K562 (cell line): ENCODE data around the gene TCF21. TPM values are rescaled to one million over a fixed set of nuclear protein-coding genes. Genes with fewer than 3 reads are reported as not detected.

Source experiments
- ATAC-seq: fragments of 200-7000 bp; cut with Tn5 transposase; 3 replicates; pipeline ENCODE4 v1.9.1; 2020; ENCODE audit warnings: moderate library complexity
- BruUV-seq: library from RNA; stranded (reverse); fragments of 400-500 nt; replicated peaks from 2 replicates; lab custom pipeline; 2021; lab: Mats Ljungman, UMichigan
- CTCF ChIA-PET: fragments of 300-600 bp; formaldehyde crosslinking; extraction: SDS; loops from one replicate; lab custom pipeline; 2021; ENCODE audit warnings: low intra/inter-chr PET ratio; lab: Yijun Ruan, JAX
- POLR2A ChIA-PET: fragments of 300-600, 350-650 bp; sonication (Branson Sonifier 250); formaldehyde crosslinking; extraction: SDS; loops from one replicate; lab custom pipeline; 2021; ENCODE audit warnings: antibody characterized with exemption, inconsistent platforms; lab: Yijun Ruan, JAX
- DNase-seq, 4 experiments: peaks; one replicate each; pipeline versions ENCODE4 v3.0.0 to v3.0.0-alpha.2; 2011 to 2018; ENCODE audit warnings: low spot score in 3 of 4, mixed read lengths in 3 of 4; ENCODE audit errors: extremely low read depth in 1 of 4
- FAIRE-seq: peaks from 2 replicates; lab custom pipeline; 2011; peaks lifted over from hg19 to GRCh38; lab: Jason Lieb, UNC
- H2AFZ ChIP-seq: 2 replicates; pipeline ENCODE4 v1.6.0; 2011; ENCODE audit warnings: low read depth, low read length, control low read depth, inconsistent platforms
- H3K27ac ChIP-seq: fragments of 200-600 bp; 3 replicates; pipeline ENCODE4 v1.8.0; 2011; ENCODE audit warnings: low read depth, mild to moderate bottlenecking, control low read depth, inconsistent platforms, low read length, moderate library complexity, mixed read lengths; ENCODE audit errors: extremely low read depth
- H3K27me3 ChIP-seq, 2 experiments: fragments of 300-600 bp in 1 of 2; 2 replicates in 1 of 2; 3 replicates in 1 of 2; pipeline versions ENCODE4 v1.6.0 to v1.8.0; 2011; ENCODE audit warnings: inconsistent platforms in 2 of 2, low read length in 2 of 2, mild to moderate bottlenecking in 1 of 2, mixed read lengths in 1 of 2, moderate library complexity in 1 of 2; ENCODE audit not compliant: control insufficient read depth in 2 of 2, insufficient read depth in 2 of 2
- H3K36me3 ChIP-seq: fragments of 300-600 bp; 3 replicates; pipeline ENCODE4 v1.8.0; 2011; ENCODE audit warnings: mild to moderate bottlenecking, low read length, inconsistent platforms; ENCODE audit not compliant: control insufficient read depth, insufficient read depth
- H3K4me1 ChIP-seq, 2 experiments: fragments of 200-600 bp in 1 of 2; replicated peaks in 1 of 2; 2 replicates in 1 of 2; 3 replicates in 1 of 2; pipeline versions ENCODE4 v1.5.1 to v1.8.0; 2011; ENCODE audit warnings: inconsistent platforms in 2 of 2, low read length in 2 of 2, mild to moderate bottlenecking in 1 of 2, mixed read lengths in 1 of 2, moderate library complexity in 1 of 2; ENCODE audit not compliant: control insufficient read depth in 2 of 2, insufficient read depth in 2 of 2
- H3K4me2 ChIP-seq: 2 replicates; pipeline ENCODE4 v1.6.1; 2011; ENCODE audit warnings: low read length, control low read depth, inconsistent platforms, mixed read lengths; ENCODE audit not compliant: insufficient read depth
- H3K4me3 ChIP-seq: fragments of 200-600 bp; sonication (generic), shearing (Covaris generic); 2 replicates; pipeline ENCODE4 v1.5.1; 2016; ENCODE audit warnings: control low read depth, inconsistent platforms
- H3K79me2 ChIP-seq: fragments of 200-600 bp; 3 replicates; pipeline ENCODE4 v1.8.0; 2011; ENCODE audit warnings: low read length, inconsistent platforms; ENCODE audit not compliant: control insufficient read depth, insufficient read depth
- H3K9ac ChIP-seq, 2 experiments: 2 replicates each; pipeline versions ENCODE4 v1.6.0 to v1.6.1; 2011; ENCODE audit warnings: low read depth in 2 of 2, low read length in 2 of 2, control low read depth in 1 of 2, inconsistent platforms in 1 of 2, mild to moderate bottlenecking in 1 of 2, mixed read lengths in 1 of 2; ENCODE audit not compliant: insufficient read depth in 1 of 2
- H3K9me1 ChIP-seq: one replicate; pipeline ENCODE4 v1.6.0; 2011; ENCODE audit warnings: inconsistent platforms, mild to moderate bottlenecking, low read length, moderate library complexity; ENCODE audit not compliant: control insufficient read depth, insufficient read depth
- H3K9me3 ChIP-seq: replicated peaks from 2 replicates; pipeline ENCODE4 v1.5.1; 2011; ENCODE audit warnings: low read depth, low read length, inconsistent platforms; ENCODE audit not compliant: control insufficient read depth, insufficient read depth
- H4K20me1 ChIP-seq: replicated peaks from 2 replicates; pipeline ENCODE4 v1.6.1; 2011; ENCODE audit warnings: low read length, inconsistent platforms, mixed read lengths; ENCODE audit not compliant: control insufficient read depth, insufficient read depth
- CEBPZ ChIP-seq: fragments of 150-350 bp; IDR thresholded peaks from 2 replicates; pipeline ENCODE4 v1.6.1; 2014; ENCODE audit warnings: low read depth, mild to moderate bottlenecking, low read length, borderline replicate concordance
- CTCFL ChIP-seq: IDR thresholded peaks from 2 replicates; pipeline ENCODE4 v1.6.1; 2011; ENCODE audit warnings: borderline replicate concordance, low read depth, mild to moderate bottlenecking, moderate library complexity, low read length; ENCODE audit not compliant: insufficient read depth, poor library complexity, severe bottlenecking
- SIX5 ChIP-seq, 2 experiments: IDR thresholded peaks; 2 replicates each; pipeline ENCODE4 v1.6.1; 2011; ENCODE audit warnings: low read length in 2 of 2, borderline replicate concordance in 1 of 2, low read depth in 1 of 2, mild to moderate bottlenecking in 1 of 2, moderate library complexity in 1 of 2; ENCODE audit not compliant: insufficient read depth in 1 of 2
- ZFX ChIP-seq: sonication (generic); formaldehyde crosslinking; IDR thresholded peaks from 2 replicates; pipeline ENCODE4 v1.8.0; 2022; ENCODE audit warnings: mild to moderate bottlenecking, missing genetic modification reagents, moderate library complexity
- ZNF512 ChIP-seq: IDR thresholded peaks from 2 replicates; pipeline ENCODE4 v1.6.1; 2016; ENCODE audit warnings: missing genetic modification characterization, missing compliant biosample characterization
- WGBS: fragments of 100-300 bp; shearing (Covaris generic); methylation state at CpG from one replicate; pipeline ENCODE4 v1.1.6; 2016; ENCODE audit warnings: low coverage, mixed read lengths; ENCODE audit not compliant: insufficient coverage; ENCODE audit errors: missing lambda C conversion rate; 5-methylcytosine and 5-hydroxymethylcytosine counted together
- in situ Hi-C: fragments of 300-500 bp; cut with MboI; formaldehyde crosslinking; loops from 4 replicates; pipeline ENCODE4 v1.15.0; 2018; ENCODE audit warnings: inconsistent platforms, mixed read lengths
- intact Hi-C: fragments of 100-400 bp; cut with micrococcal nuclease; formaldehyde crosslinking; loops from 2 replicates; pipeline ENCODE4 v1.14.2; 2022
- polyA plus RNA-seq, 8 experiments: library from polyadenylated mRNA; depleted of rRNA in 4 of 8; stranded (reverse) in 5 of 8; unstranded in 3 of 8; fragments of >200 nt; fragmentation: Nextera tagmentation in 2 of 8; fragmentation: Illumina TruSeq in 1 of 8; extraction: Ambion mirVana in 2 of 8; extraction: Trizol in 1 of 8; gene quantifications; 2 replicates each; pipeline versions ENCODE4 v1.2.1 to v1.2.3, GENCODE V29; 2011 to 2014; ENCODE audit warnings: inconsistent platforms in 1 of 8, missing spikeins in 1 of 8
- total RNA-seq, 7 experiments: library from RNA; depleted of rRNA in 6 of 7; stranded (reverse); fragments of >200 nt in 6 of 7; fragmentation: Illumina TruSeq in 2 of 7; extraction: Trizol in 2 of 7; gene quantifications; 2 replicates each; pipeline versions ENCODE4 v1.2.1 to v1.2.3, GENCODE V29; 2011 to 2021; ENCODE audit warnings: low replicate concordance in 1 of 7

Gene TCF21
- total and polyA plus RNA-seq, 9 of the 15 experiments (the other 6 are each of a cell fraction or from before 2014, with no cell fraction given), result not detected

- FAIRE-seq, result no peak
- Histone ChIP-seq H3K4me1 (peaks cover 0 to 20% of the 10 kb centered on the region in 2 experiments; a peak in 2 of 5 replicates), H3K79me2 (no peaks in the 10 kb centered on the region), H3K4me2 (no peak overlapping the region), H3K27ac (no peak overlapping the region), H3K27me3 (peaks cover 51 to 66% of the 10 kb centered on the region in 2 experiments), H3K9ac (no peak overlapping the region), H3K36me3 (no peaks in the 10 kb centered on the region), H2AFZ (no peak overlapping the region), H3K4me3 (no peak overlapping the region), H3K9me1 (no peaks in the 10 kb centered on the region), H3K9me3 (no peaks in the 10 kb centered on the region; the same call in 1 of the 2 replicates), H4K20me1 (no peaks in the 10 kb centered on the region; the same call in 1 of the 2 replicates)
- ChIA-PET POLR2A (no interaction called here), CTCF (no interaction called here)
- WGBS, result 0% methylated on average over 4 of the region's 4 CpGs
- no peak for DNase-seq
- no TSS peak for BruUV-seq
- no peak for TF ChIP-seq ZFX (CRISPR knock-in tag)
- TF ChIP-seq SIX5 (IDR thresholded peaks at IDR 0.05; ENCODE audit: borderline replicate concordance in 1 of 2, insufficient read depth in 1 of 2, low read depth in 1 of 2, low read length in 2 of 2), result no peak
- TF ChIP-seq CTCFL, result no peak
- TF ChIP-seq ZNF512 (tag), result no peak
- TF ChIP-seq CEBPZ, result no peak
- ATAC-seq, result no peak
- in situ Hi-C loops (no loop called here), intact Hi-C loops (no loop called here)
Measured at GRCh38 chr6:133893946-133894345, 5.0 kb downstream of the TCF21 start.
